Germinal center (tissue), 1 donor: Measurements from ENCODE around the gene KCNJ3.
"Not testable (repeated sequence)": the region's sequence is repeated elsewhere in the genome, so short reads cannot be mapped to it uniquely, and the experiment has no call there.

ENCODE experiments used
- DNase-seq: peaks from one replicate; pipeline ENCODE4 v3.0.0; 2012; ENCODE audit warnings: mixed read lengths, low spot score

KCNJ3 gene

GRCh38 chr2:154844513-154844912 is 146.0 kb downstream of the KCNJ3 start:
- no peak for DNase-seq

DNA sequence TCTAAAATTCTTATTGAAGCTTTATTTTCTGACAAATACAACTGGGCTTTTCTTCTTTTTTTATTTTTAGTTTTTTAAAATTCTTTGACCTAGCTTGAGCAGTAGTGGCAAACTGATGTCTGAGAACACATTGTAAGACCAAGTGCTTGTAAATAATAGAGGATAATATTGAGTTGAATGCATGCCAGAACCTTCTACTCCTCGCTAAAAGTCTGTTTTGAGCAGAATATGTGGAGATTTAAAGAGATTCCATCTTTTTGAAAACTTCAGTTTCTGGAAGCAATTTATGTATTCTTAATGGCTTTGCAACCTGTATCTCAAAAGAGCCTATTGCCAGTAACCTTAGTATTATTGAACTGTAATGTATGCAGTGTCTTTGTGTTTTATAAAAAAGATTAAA is 148.3 kb downstream of the KCNJ3 start:
- DNase-seq, result no peak

GRCh38 chr2:154849482-154849881 is 151.0 kb downstream of the KCNJ3 start:
- no peak for DNase-seq

DNA sequence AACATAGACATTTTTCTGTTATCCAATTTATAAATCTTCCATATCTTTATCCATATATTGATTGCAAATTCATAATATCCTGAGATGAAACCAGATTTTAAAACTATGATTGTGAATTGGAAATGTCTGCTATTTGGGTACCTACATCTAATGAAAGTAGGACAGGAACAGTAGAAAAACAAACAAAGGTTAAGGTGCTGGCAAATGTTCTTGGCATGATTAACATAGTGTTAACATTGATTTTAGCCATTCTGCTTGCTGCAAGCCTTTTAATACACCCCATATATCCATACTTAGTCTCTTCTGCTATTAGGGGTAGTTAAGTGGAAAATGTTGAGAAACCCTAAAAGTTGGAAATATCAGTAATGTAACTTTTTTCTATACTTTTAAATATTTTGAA is 152.0 kb downstream of the KCNJ3 start:
- no peak for DNase-seq

DNA sequence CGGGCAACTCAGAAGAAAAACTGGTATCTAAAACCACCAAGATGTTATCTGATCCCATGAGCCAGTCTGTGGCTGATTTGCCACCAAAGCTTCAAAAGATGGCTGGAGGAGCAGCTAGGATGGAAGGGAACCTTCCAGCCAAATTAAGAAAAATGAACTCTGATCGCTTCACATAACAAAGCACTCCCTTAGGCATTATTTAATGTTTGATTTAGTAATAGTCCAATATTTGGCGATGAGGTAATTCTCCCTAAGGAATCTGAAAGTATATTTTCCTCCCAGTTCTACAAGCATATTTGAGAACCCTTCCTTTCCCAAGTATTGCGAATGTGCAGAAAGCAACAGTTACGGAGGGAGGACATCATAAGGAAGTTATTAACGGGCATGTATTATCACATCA is 156.6 kb downstream of the KCNJ3 start:
- no peak for DNase-seq

DNA sequence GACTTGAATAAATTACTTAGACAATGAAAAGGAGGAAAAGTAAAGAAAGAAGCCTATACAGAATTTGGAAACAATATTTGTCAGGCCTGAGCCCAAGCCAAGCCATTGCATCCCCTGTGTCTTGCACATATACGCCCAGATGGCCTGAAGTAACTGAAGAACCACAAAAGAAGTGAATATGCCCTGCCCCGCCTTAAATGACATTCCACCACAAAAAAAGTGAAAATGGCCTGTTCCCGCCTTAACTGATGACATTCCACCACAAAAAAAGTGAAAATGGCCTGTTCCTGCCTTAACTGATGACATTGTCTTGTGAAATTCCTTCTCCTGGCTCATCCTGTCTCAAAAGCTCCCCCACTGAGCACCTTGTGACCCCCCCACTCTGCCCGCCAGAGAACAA is 168.7 kb downstream of the KCNJ3 start:
- DNase-seq, result not testable (repeated sequence)

- no peak for DNase-seq
Measured at GRCh38 chr2:154875999-154876398, 177.5 kb downstream of the KCNJ3 start.

DNA sequence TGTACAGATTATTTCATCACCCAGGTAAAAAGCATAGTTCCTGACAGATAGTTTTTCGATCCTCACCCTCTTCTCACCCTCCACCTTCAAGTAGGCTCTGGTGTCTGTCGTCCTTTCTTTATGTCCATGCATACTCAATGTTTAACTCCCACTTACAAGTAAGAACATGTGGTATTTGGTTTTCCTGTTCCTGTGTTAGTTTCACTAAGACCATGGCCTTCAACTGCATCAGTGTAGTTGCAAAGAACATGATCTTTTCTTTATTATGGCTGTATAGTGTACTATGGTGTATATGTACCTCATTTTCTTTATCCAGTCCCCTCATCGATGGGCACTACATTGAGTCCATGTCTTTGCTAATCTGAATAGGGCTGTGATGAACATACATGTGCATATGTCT is 184.2 kb downstream of the KCNJ3 start:
- DNase-seq, result no peak

GRCh38 chr2:154886316-154886715 is 187.8 kb downstream of the KCNJ3 start:
- DNase-seq, result no peak

DNA sequence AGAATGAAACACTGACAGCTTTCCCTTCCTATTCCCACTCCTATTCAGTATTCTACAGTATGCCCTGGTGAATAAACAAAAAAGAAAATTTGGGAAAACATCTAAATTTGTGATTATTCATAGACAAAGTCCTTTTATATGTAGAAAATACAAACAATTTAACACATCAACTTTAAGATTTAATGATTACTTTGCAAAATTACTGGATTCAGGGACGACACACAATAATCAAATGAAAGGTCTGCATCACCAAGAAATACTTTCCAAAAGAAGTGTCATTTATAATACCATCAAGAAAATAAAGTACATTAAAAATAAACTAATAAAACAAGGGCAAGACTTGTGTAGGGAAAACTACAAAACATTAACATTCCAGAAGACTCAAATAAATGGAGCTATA is 199.8 kb downstream of the KCNJ3 start:
- DNase-seq, result no peak

DNA sequence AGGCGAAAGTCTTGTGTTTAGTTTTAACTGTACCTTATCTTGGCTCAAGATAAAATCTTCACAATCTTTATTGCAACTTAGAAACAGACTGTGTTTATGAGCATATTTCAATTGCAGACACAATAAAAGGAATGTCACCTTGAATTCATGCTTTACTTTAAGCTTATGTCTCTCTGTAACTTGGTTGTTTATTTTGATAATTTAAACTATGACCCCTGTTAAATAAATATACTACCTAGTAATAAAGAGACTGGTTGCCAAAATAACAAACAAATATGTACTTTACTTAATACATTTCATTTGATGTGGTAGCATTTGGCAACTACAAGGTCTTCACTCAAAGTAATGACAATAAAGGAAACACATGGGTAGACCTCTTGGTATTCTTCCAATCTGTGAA is 202.6 kb downstream of the KCNJ3 start:
- DNase-seq, result no peak
